ENCODE measurements around the gene GBX2.

GRCh38 chr2:236164925-236165841, 3.0 kb downstream of the GBX2 start:
- no peak for TF ChIP-seq CTCF (IDR thresholded peaks at IDR 0.05 in 2 of 3, conservative IDR thresholded peaks at IDR 0.05 in 1 of 3; ENCODE audit: insufficient read depth in 2 of 3, low read depth in 1 of 3, low read length in 3 of 3)
- no peak for TF ChIP-seq JUN (IDR thresholded peaks at IDR 0.05; ENCODE audit: borderline replicate concordance, low read depth, low read length)
- TF ChIP-seq JUN (CRISPR knock-in tag; IDR thresholded peaks at IDR 0.05; ENCODE audit: borderline replicate concordance): no peak
- TF ChIP-seq ZEB2 (IDR thresholded peaks at IDR 0.05): no peak
- no peak for TF ChIP-seq RBM22 (IDR thresholded peaks at IDR 0.05; ENCODE audit: low read depth, low read length, poor library complexity, severe bottlenecking)
- TF ChIP-seq ZNF143 (CRISPR knock-in tag; IDR thresholded peaks at IDR 0.05): no peak
- no peak for TF ChIP-seq E2F4 (CRISPR knock-in tag; IDR thresholded peaks at IDR 0.05; ENCODE audit: low read depth)

All from K562 (cell line).